Measurements from ENCODE around the gene ALDH1B1.
A peak's percentile ranks its signal among the peaks of the same experiment; 100 is the strongest.

ALDH1B1 gene

GRCh38 chr9:38382141-38382540 lies 10.4 kb upstream of the ALDH1B1 start:
- no peak overlapping the region for H3K27ac ChIP-seq
- TF ChIP-seq, protein P1, sequence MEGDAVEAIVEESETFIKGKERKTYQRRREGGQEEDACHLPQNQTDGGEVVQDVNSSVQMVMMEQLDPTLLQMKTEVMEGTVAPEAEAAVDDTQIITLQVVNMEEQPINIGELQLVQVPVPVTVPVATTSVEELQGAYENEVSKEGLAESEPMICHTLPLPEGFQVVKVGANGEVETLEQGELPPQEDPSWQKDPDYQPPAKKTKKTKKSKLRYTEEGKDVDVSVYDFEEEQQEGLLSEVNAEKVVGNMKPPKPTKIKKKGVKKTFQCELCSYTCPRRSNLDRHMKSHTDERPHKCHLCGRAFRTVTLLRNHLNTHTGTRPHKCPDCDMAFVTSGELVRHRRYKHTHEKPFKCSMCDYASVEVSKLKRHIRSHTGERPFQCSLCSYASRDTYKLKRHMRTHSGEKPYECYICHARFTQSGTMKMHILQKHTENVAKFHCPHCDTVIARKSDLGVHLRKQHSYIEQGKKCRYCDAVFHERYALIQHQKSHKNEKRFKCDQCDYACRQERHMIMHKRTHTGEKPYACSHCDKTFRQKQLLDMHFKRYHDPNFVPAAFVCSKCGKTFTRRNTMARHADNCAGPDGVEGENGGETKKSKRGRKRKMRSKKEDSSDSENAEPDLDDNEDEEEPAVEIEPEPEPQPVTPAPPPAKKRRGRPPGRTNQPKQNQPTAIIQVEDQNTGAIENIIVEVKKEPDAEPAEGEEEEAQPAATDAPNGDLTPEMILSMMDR (conservative IDR thresholded peaks at IDR 0.05), result no peak
- TF ChIP-seq ZFX (IDR thresholded peaks at IDR 0.05), result no peak

GRCh38 chr9:38384990-38385848 lies 7.3 kb upstream of the ALDH1B1 start:
- TF ChIP-seq ZFX (IDR thresholded peaks at IDR 0.05), result no peak
- TF ChIP-seq, protein P1 (conservative IDR thresholded peaks at IDR 0.05), result no peak
- no peak overlapping the region for H3K27ac ChIP-seq

DNA sequence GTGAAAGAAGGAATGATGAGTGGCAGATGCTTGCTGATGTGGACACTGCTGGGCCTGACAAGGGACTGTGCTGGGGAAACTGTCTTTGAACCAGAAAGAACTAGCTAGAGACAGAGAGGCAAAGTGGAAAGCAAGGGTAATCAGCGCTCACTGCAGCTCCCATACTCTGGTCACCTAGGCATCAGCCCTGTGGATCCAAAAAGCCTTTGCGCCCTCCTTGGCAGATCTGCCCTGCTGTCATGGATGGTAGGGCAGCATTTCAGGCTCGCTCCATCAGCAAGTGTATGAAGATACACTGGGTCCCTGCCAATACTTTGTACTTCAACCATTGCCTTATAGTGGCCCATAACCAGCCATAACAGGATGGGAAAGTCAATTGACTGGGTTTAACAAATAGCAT lies 6.6 kb upstream of the ALDH1B1 start:
- H3K27ac ChIP-seq, result no peak overlapping the region
- TF ChIP-seq ZFX (IDR thresholded peaks at IDR 0.05), result no peak

GRCh38 chr9:38386319-38386895 lies 6.1 kb upstream of the ALDH1B1 start:
- TF ChIP-seq ZFX (IDR thresholded peaks at IDR 0.05), result no peak
- TF ChIP-seq, protein P1 (conservative IDR thresholded peaks at IDR 0.05), result no peak
- H3K27ac ChIP-seq, result no peak overlapping the region

DNA sequence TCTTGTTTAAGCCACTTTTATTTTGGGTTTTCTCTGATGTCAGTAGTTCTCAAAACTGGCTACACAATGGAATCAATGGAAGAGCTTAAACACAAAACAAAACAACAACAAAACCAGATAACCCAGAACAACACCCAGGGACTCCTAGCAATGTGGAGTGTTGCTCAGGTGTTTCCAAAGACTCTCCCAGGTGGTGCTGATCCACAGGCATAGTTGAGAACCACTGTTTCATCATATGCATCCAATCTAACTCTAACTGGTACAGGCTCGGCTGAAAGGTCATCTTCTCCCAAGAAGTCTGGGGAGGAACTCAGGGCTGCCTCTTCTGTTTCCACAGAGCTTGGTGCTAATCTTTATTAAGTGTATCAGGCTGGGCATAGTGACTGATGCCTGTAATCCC lies 5.4 kb upstream of the ALDH1B1 start:
- TF ChIP-seq, protein P1 (conservative IDR thresholded peaks at IDR 0.05), result no peak
- TF ChIP-seq ZFX (IDR thresholded peaks at IDR 0.05), result no peak
- H3K27ac ChIP-seq, result no peak overlapping the region

DNA sequence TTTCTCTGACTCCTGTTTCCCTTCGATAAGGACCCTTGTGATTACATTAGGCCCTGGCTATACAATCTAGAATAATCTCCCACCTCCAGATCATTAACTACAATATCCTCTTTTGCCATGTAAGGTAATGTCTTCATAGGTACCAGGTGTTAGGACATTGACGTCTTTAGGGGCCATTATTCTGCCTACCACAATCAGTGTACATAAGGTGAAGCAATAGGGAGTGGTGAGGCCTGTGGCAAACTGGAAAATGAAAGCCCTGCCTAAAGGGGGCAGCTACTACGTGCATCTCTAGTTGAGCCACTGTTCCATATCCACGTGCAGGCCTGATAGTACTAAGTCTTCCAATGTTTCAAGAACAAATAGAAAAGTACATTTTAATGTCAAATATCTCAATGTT lies 4.8 kb upstream of the ALDH1B1 start:
- no peak for TF ChIP-seq ZFX (IDR thresholded peaks at IDR 0.05)
- TF ChIP-seq, protein P1 (conservative IDR thresholded peaks at IDR 0.05), result no peak
- no peak overlapping the region for H3K27ac ChIP-seq

- no peak overlapping the region for H3K27ac ChIP-seq
- TF ChIP-seq, protein P1 (conservative IDR thresholded peaks at IDR 0.05), result no peak
- 0 out of 2 replicates have a peak, but pooled peaks have one; percentile 7 for TF ChIP-seq ZFX (IDR thresholded peaks at IDR 0.05)
These were observed 3.9 kb upstream of the ALDH1B1 start for GRCh38 chr9:38388283-38389223.
